DOHH2 (cell line): Measurements from ENCODE around the gene FAM3B.
"Not testable (repeated sequence)": the region's sequence is repeated elsewhere in the genome, so short reads cannot be mapped to it uniquely, and the experiment has no call there.

Experiments
- H3F3A ChIP-seq: fragments of 200-600 bp; sonication (generic), shearing (Covaris generic); 2 replicates; pipeline ENCODE4 v1.6.0; 2016; ENCODE audit warnings: antibody characterized with exemption, mild to moderate bottlenecking; ENCODE audit not compliant: control insufficient read depth, insufficient read depth
- H3K27ac ChIP-seq: fragments of 200-600 bp; sonication (generic); 2 replicates; pipeline ENCODE4 v1.5.1; 2014; ENCODE audit warnings: low read depth, mild to moderate bottlenecking, low read length, moderate library complexity
- H3K27me3 ChIP-seq: fragments of 200-600 bp; sonication (generic); 2 replicates; pipeline ENCODE4 v1.6.1; 2014; ENCODE audit warnings: mild to moderate bottlenecking, low read length, mixed read lengths; ENCODE audit not compliant: control insufficient read depth
- H3K36me3 ChIP-seq: fragments of 200-600 bp; sonication (generic); 2 replicates; pipeline ENCODE4 v1.6.1; 2014; ENCODE audit warnings: mild to moderate bottlenecking, low read length, moderate library complexity, mixed read lengths; ENCODE audit not compliant: control insufficient read depth
- H3K4me1 ChIP-seq: fragments of 200-600 bp; sonication (generic); 2 replicates; pipeline ENCODE4 v1.6.1; 2014; ENCODE audit warnings: mild to moderate bottlenecking, low read length, mixed read lengths; ENCODE audit not compliant: control insufficient read depth
- H3K4me2 ChIP-seq: fragments of 200-600 bp; sonication (generic); 2 replicates; pipeline ENCODE4 v1.6.0; 2014; ENCODE audit warnings: mild to moderate bottlenecking, low read length, moderate library complexity
- H3K4me3 ChIP-seq: fragments of 200-600 bp; sonication (generic); 2 replicates; pipeline ENCODE4 v1.5.1; 2014; ENCODE audit warnings: mild to moderate bottlenecking, low read length, mixed read lengths
- H3K79me2 ChIP-seq: fragments of 200-600 bp; sonication (generic); 2 replicates; pipeline ENCODE4 v1.6.1; 2014; ENCODE audit warnings: mild to moderate bottlenecking, low read length, mixed read lengths; ENCODE audit not compliant: control insufficient read depth
- H3K9me2 ChIP-seq: fragments of 200-600 bp; sonication (generic); replicated peaks from 2 replicates; pipeline ENCODE4 v1.6.1; 2014; ENCODE audit warnings: mild to moderate bottlenecking, low read length, mixed read lengths; ENCODE audit not compliant: control insufficient read depth
- H3K9me3 ChIP-seq: fragments of 200-600 bp; sonication (generic); 2 replicates; pipeline ENCODE4 v1.6.1; 2014; ENCODE audit warnings: antibody characterized with exemption, low read length, mixed read lengths; ENCODE audit not compliant: control insufficient read depth, insufficient read depth
- H4K20me1 ChIP-seq: fragments of 200-600 bp; sonication (generic); 2 replicates; pipeline ENCODE4 v1.6.0; 2014; ENCODE audit warnings: low read depth, mild to moderate bottlenecking, antibody characterized with exemption, low read length, moderate library complexity; ENCODE audit not compliant: control insufficient read depth, insufficient read depth
- CTCF ChIP-seq: fragments of 200-600 bp; sonication (generic); IDR thresholded peaks from one replicate; pipeline ENCODE4 v1.5.1; 2014; ENCODE audit warnings: antibody characterized with exemption, mild to moderate bottlenecking, low read depth, low read length; ENCODE audit not compliant: poor library complexity, severe bottlenecking
- EZH2phosphoT487 ChIP-seq: fragments of 200-600 bp; sonication (generic); IDR thresholded peaks from 2 replicates; pipeline ENCODE4 v1.6.1; 2017; ENCODE audit warnings: borderline replicate concordance, mild to moderate bottlenecking, antibody characterized with exemption, low read length, moderate library complexity, mixed read lengths

The FAM3B gene

DNA sequence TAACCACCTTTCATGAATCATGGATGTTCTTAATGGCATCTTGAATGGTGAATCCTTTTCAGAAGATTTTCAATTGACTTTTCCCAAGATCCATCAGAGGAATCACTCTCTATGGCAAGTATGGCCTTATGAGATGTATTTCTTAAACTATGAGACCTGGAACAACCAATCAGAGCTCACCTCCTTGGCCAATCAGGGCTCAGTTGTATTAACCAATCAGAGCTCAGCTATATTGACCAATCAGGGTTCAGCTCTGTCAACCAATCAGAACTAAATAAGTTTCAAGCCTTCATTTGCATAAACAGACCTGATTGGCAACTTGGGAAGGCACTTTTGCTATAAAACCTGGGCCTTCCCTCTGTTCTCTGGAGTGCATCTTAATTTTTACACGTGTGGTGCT, 13.6 kb upstream of the FAM3B start:
- H3K79me2 ChIP-seq, result no peaks in the 10 kb centered on the region
- H3K27ac ChIP-seq, result no peak overlapping the region
- H3K27me3 ChIP-seq, result no peaks in the 10 kb centered on the region
- H3K4me3 ChIP-seq, result no peak overlapping the region
- H4K20me1 ChIP-seq, result no peaks in the 10 kb centered on the region
- no peaks in the 10 kb centered on the region for H3K4me1 ChIP-seq
- H3K36me3 ChIP-seq, result no peaks in the 10 kb centered on the region
- H3K9me3 ChIP-seq, result peaks cover 18% of the 10 kb centered on the region; the same call in 1 of the 2 replicates
- TF ChIP-seq EZH2phosphoT487 (no peak), CTCF (no peak)
- no peak overlapping the region for H3K4me2 ChIP-seq
- no peaks in the 10 kb centered on the region for H3K9me2 ChIP-seq
- H3F3A ChIP-seq, result no peaks in the 10 kb centered on the region

- no peak overlapping the region for H3K4me2 ChIP-seq
- H3K4me3 ChIP-seq, result no peak overlapping the region
- peaks cover 18% of the 10 kb centered on the region; the same call in 1 of the 2 replicates for H3K9me3 ChIP-seq
- TF ChIP-seq CTCF (no peak), EZH2phosphoT487 (no peak)
- no peaks in the 10 kb centered on the region for H3K4me1 ChIP-seq
- no peaks in the 10 kb centered on the region for H3K9me2 ChIP-seq
- no peaks in the 10 kb centered on the region for H3K36me3 ChIP-seq
- no peaks in the 10 kb centered on the region for H3K27me3 ChIP-seq
- H3K79me2 ChIP-seq, result no peaks in the 10 kb centered on the region
- no peaks in the 10 kb centered on the region for H3F3A ChIP-seq
- no peaks in the 10 kb centered on the region for H4K20me1 ChIP-seq
- H3K27ac ChIP-seq, result no peak overlapping the region
Observed at GRCh38 chr21:41304068-41304720, 12.4 kb upstream of the FAM3B start.

GRCh38 chr21:41307219-41307618, 9.4 kb upstream of the FAM3B start:
- H4K20me1 ChIP-seq, result no peaks in the 10 kb centered on the region
- H3K36me3 ChIP-seq, result no peaks in the 10 kb centered on the region
- no peak overlapping the region for H3K4me2 ChIP-seq
- peaks cover 18% of the 10 kb centered on the region; the same call in 1 of the 2 replicates for H3K9me3 ChIP-seq
- H3K27me3 ChIP-seq, result 0 out of 2 replicates have a peak, but pooled peaks cover 3% of the 10 kb centered on the region
- no peaks in the 10 kb centered on the region for H3K79me2 ChIP-seq
- H3K4me3 ChIP-seq, result no peak overlapping the region
- no peaks in the 10 kb centered on the region for H3F3A ChIP-seq
- TF ChIP-seq EZH2phosphoT487 (no peak), CTCF (no peak)
- H3K4me1 ChIP-seq, result no peaks in the 10 kb centered on the region
- H3K9me2 ChIP-seq, result no peaks in the 10 kb centered on the region
- no peak overlapping the region for H3K27ac ChIP-seq

DNA sequence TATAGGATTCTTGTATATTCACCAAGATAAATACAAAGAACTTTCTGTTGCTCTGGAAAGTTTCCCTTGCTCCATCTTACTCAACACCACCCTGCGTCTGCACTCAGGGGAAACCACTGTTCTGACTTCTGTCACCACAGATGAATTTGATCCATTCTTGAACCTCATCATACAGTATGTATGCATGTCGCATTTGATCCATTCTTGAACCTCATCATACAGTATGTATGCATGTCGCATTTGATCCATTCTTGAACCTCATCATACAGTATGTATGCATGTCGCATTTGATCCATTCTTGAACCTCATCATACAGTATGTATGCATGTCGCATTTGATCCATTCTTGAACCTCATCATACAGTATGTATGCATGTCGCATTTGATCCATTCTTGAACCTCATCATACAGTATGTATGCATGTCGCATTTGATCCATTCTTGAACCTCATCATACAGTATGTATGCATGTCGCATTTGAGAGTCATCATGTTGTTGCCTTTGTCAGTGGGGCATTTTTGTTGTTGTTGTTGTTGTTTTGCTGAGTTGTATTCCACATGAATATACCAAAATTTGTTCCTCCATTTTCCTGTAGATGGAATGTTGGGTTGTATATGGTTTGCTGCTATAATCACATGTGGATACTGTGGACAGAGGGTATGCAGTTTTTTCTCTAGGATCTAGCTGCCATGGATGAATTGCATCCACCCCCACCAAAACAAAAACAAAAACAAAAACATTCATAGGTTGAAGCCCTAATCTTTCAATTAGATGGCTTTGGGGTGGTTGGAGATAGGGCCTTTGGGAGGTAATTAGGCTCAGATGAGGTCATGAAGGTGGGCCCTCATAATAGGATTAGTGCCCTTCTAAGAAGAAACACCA, 3.1 kb upstream of the FAM3B start:
- not testable (repeated sequence) for H3K36me3 ChIP-seq, H4K20me1 ChIP-seq, H3K4me1 ChIP-seq, H3K4me2 ChIP-seq, H3K9me2 ChIP-seq, H3K4me3 ChIP-seq, H3K27me3 ChIP-seq, H3K27ac ChIP-seq, H3F3A ChIP-seq, H3K79me2 ChIP-seq, H3K9me3 ChIP-seq
